Duodenal mucosa (tissue), 2 donors: ENCODE results near the gene OR5I1.

ENCODE experiments used
- H3K27ac ChIP-seq: one replicate; pipeline ENCODE4 v1.7.0; 2013; ENCODE audit warnings: low read depth, low read length
- H3K27me3 ChIP-seq, 2 donors: one replicate each; pipeline ENCODE4 v1.7.0; 2013; ENCODE audit warnings: low read length in 2 of 2, control low read depth in 1 of 2; ENCODE audit not compliant: insufficient read depth in 2 of 2, control insufficient read depth in 1 of 2
- H3K36me3 ChIP-seq, 2 donors: one replicate each; pipeline ENCODE4 v1.7.0; 2013; ENCODE audit warnings: low read length in 2 of 2, control low read depth in 1 of 2; ENCODE audit not compliant: insufficient read depth in 2 of 2, control insufficient read depth in 1 of 2
- H3K4me1 ChIP-seq, 2 donors: one replicate each; pipeline ENCODE4 v1.7.0; 2013; ENCODE audit warnings: low read length in 2 of 2, control low read depth in 1 of 2; ENCODE audit not compliant: insufficient read depth in 2 of 2, control insufficient read depth in 1 of 2
- H3K4me3 ChIP-seq, 2 donors: one replicate each; pipeline ENCODE4 v1.7.0; 2013; ENCODE audit warnings: low read length in 2 of 2, low read depth in 1 of 2
- H3K9ac ChIP-seq, 2 donors: one replicate each; pipeline ENCODE4 v1.7.0; 2013; ENCODE audit warnings: low read length in 2 of 2, low read depth in 1 of 2
- H3K9me3 ChIP-seq, 2 donors: one replicate each; pipeline ENCODE4 v1.7.0; 2013; ENCODE audit warnings: low read length in 2 of 2, control low read depth in 1 of 2; ENCODE audit not compliant: control insufficient read depth in 1 of 2

OR5I1 gene

GRCh38 chr11:55936300-55936699, at the start of gene OR5I1:
TSS of gene OR5I1 (minus strand) at chr11:55936400. CDS start at chr11:55936400, 0 bp downstream.
- Histone ChIP-seq H3K9me3 (peaks cover 0 to 5% of the 10 kb centered on the region in 2 donors), H3K36me3 (no peaks in the 10 kb centered on the region), H3K27me3 (no peaks in the 10 kb centered on the region), H3K4me1 (no peaks in the 10 kb centered on the region), H3K27ac (no peak within 1 kb of the TSS), H3K4me3 (no peak within 1 kb of the TSS), H3K9ac (no peak within 1 kb of the TSS)

GRCh38 chr11:55970935-55971334, 34.7 kb upstream of the OR5I1 start:
- no peak overlapping the region for H3K9ac ChIP-seq
- no peak overlapping the region for H3K27ac ChIP-seq
- H3K9me3 ChIP-seq = peaks cover 0 to 5% of the 10 kb centered on the region in 2 donors
- no peaks in the 10 kb centered on the region for H3K36me3 ChIP-seq
- no peaks in the 10 kb centered on the region for H3K27me3 ChIP-seq
- H3K4me3 ChIP-seq = no peak overlapping the region
- no peaks in the 10 kb centered on the region for H3K4me1 ChIP-seq

GRCh38 chr11:55969845-55970244, 33.6 kb upstream of the OR5I1 start, which contains the start of gene OR10AG1:
TSS of gene OR10AG1 (minus strand) at chr11:55969945. CDS start at chr11:55969907, 38 bp downstream.
- no peaks in the 10 kb centered on the region for H3K36me3 ChIP-seq
- no peak within 1 kb of the TSS for H3K27ac ChIP-seq
- no peak within 1 kb of the TSS for H3K9ac ChIP-seq
- H3K4me3 ChIP-seq = no peak within 1 kb of the TSS
- peaks cover 0 to 5% of the 10 kb centered on the region in 2 donors for H3K9me3 ChIP-seq
- no peaks in the 10 kb centered on the region for H3K27me3 ChIP-seq
- no peaks in the 10 kb centered on the region for H3K4me1 ChIP-seq

- Histone ChIP-seq H3K4me3 (no peak overlapping the region), H3K4me1 (no peaks in the 10 kb centered on the region), H3K27ac (no peak overlapping the region), H3K9ac (no peak overlapping the region), H3K27me3 (no peaks in the 10 kb centered on the region), H3K9me3 (peaks cover 0 to 2% of the 10 kb centered on the region in 2 donors), H3K36me3 (no peaks in the 10 kb centered on the region)
Observed at GRCh38 chr11:55967914-55968313, 31.7 kb upstream of the OR5I1 start.

- H3K4me3 ChIP-seq = no peak overlapping the region
- no peaks in the 10 kb centered on the region for H3K9me3 ChIP-seq
- no peak overlapping the region for H3K9ac ChIP-seq
- no peaks in the 10 kb centered on the region for H3K27me3 ChIP-seq
- H3K36me3 ChIP-seq = no peaks in the 10 kb centered on the region
- H3K27ac ChIP-seq = no peak overlapping the region
- H3K4me1 ChIP-seq = no peaks in the 10 kb centered on the region
Observed at GRCh38 chr11:55966391-55966790, 30.2 kb upstream of the OR5I1 start.

- H3K4me3 ChIP-seq = no peak overlapping the region
- H3K27ac ChIP-seq = no peak overlapping the region
- no peaks in the 10 kb centered on the region for H3K27me3 ChIP-seq
- no peaks in the 10 kb centered on the region for H3K9me3 ChIP-seq
- no peaks in the 10 kb centered on the region for H3K36me3 ChIP-seq
- no peaks in the 10 kb centered on the region for H3K4me1 ChIP-seq
- no peak overlapping the region for H3K9ac ChIP-seq
Observed at GRCh38 chr11:55956521-55956920, 20.3 kb upstream of the OR5I1 start.

GRCh38 chr11:55949330-55949729, 13.1 kb upstream of the OR5I1 start:
- H3K36me3 ChIP-seq = no peaks in the 10 kb centered on the region
- H3K9ac ChIP-seq = no peak overlapping the region
- no peak overlapping the region for H3K4me3 ChIP-seq
- no peak overlapping the region for H3K27ac ChIP-seq
- H3K4me1 ChIP-seq = no peaks in the 10 kb centered on the region
- H3K27me3 ChIP-seq = no peaks in the 10 kb centered on the region
- H3K9me3 ChIP-seq = peaks cover 0 to 5% of the 10 kb centered on the region in 2 donors

GRCh38 chr11:55942785-55943392, 6.7 kb upstream of the OR5I1 start:
- Histone ChIP-seq H3K36me3 (no peaks in the 10 kb centered on the region), H3K27me3 (no peaks in the 10 kb centered on the region), H3K4me3 (no peak overlapping the region), H3K9ac (no peak overlapping the region), H3K9me3 (no peaks in the 10 kb centered on the region), H3K27ac (no peak overlapping the region), H3K4me1 (no peaks in the 10 kb centered on the region)

- Histone ChIP-seq H3K9me3 (peaks cover 0 to 6% of the 10 kb centered on the region in 2 donors), H3K4me1 (no peaks in the 10 kb centered on the region), H3K36me3 (no peaks in the 10 kb centered on the region), H3K27ac (no peak overlapping the region), H3K9ac (no peak overlapping the region), H3K27me3 (no peaks in the 10 kb centered on the region), H3K4me3 (no peak overlapping the region)
Observed at GRCh38 chr11:55920537-55920936, 15.7 kb downstream of the OR5I1 start.

GRCh38 chr11:55914482-55914881, 21.7 kb downstream of the OR5I1 start, which contains the start of gene OR5W2:
TSS of gene OR5W2 (minus strand) at chr11:55914582. CDS start at chr11:55914582, 0 bp downstream.
- Histone ChIP-seq H3K27me3 (no peaks in the 10 kb centered on the region), H3K27ac (no peak within 1 kb of the TSS), H3K36me3 (no peaks in the 10 kb centered on the region), H3K4me3 (no peak within 1 kb of the TSS), H3K9me3 (peaks cover 0 to 4% of the 10 kb centered on the region in 2 donors), H3K4me1 (no peaks in the 10 kb centered on the region), H3K9ac (no peak within 1 kb of the TSS)
